ENCODE results near the gene GPSM1.

DNA sequence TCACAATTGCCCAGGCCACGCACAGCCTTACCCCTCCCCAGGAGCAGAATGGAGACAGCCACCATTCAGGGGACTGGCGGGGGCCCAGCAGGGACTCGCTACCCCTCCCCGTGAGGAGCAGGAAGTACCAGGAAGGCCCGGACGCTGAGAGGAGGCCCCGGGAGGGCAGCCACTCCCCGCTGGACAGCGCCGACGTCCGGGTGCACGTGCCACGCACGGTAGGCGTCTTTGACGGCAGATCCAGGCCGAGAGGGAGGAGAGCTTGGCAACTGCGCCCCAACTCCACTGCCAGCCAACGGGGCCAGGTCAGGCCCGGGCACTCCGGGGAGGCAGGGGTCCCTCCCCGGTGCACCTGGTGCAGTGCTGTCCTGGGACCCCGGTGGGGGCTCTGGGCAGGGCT lies 22.2 kb downstream of the GPSM1 start:
- TF ChIP-seq EZH2 (IDR thresholded peaks at IDR 0.05) (no peak), MAX (IDR thresholded peaks at IDR 0.05) (no peak), SIN3A (IDR thresholded peaks at IDR 0.05; ENCODE audit: low read depth) (no peak), POLR2A (IDR thresholded peaks at IDR 0.05; ENCODE audit: borderline replicate concordance, extremely low read depth, insufficient read depth, insufficient read length) (no peak), POLR2AphosphoS5 (IDR thresholded peaks at IDR 0.05; ENCODE audit: low read depth, low read length) (no peak), EZH2phosphoT487 (IDR thresholded peaks at IDR 0.05; ENCODE audit: borderline replicate concordance) (no peak), CEBPB (IDR thresholded peaks at IDR 0.05; ENCODE audit: low read depth) (no peak), ZFX (IDR thresholded peaks at IDR 0.05) (no peak)
- TF ChIP-seq, protein P1, sequence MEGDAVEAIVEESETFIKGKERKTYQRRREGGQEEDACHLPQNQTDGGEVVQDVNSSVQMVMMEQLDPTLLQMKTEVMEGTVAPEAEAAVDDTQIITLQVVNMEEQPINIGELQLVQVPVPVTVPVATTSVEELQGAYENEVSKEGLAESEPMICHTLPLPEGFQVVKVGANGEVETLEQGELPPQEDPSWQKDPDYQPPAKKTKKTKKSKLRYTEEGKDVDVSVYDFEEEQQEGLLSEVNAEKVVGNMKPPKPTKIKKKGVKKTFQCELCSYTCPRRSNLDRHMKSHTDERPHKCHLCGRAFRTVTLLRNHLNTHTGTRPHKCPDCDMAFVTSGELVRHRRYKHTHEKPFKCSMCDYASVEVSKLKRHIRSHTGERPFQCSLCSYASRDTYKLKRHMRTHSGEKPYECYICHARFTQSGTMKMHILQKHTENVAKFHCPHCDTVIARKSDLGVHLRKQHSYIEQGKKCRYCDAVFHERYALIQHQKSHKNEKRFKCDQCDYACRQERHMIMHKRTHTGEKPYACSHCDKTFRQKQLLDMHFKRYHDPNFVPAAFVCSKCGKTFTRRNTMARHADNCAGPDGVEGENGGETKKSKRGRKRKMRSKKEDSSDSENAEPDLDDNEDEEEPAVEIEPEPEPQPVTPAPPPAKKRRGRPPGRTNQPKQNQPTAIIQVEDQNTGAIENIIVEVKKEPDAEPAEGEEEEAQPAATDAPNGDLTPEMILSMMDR (IDR thresholded peaks at IDR 0.05 in 2 of 3, conservative IDR thresholded peaks at IDR 0.05 in 1 of 3; ENCODE audit: borderline replicate concordance in 1 of 3, insufficient read depth in 1 of 3, low read depth in 2 of 3, low read length in 2 of 3) = no peak
- TF ChIP-seq, protein P2, sequence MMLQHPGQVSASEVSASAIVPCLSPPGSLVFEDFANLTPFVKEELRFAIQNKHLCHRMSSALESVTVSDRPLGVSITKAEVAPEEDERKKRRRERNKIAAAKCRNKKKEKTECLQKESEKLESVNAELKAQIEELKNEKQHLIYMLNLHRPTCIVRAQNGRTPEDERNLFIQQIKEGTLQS (IDR thresholded peaks at IDR 0.05) = no peak
- TF ChIP-seq, protein P3, sequence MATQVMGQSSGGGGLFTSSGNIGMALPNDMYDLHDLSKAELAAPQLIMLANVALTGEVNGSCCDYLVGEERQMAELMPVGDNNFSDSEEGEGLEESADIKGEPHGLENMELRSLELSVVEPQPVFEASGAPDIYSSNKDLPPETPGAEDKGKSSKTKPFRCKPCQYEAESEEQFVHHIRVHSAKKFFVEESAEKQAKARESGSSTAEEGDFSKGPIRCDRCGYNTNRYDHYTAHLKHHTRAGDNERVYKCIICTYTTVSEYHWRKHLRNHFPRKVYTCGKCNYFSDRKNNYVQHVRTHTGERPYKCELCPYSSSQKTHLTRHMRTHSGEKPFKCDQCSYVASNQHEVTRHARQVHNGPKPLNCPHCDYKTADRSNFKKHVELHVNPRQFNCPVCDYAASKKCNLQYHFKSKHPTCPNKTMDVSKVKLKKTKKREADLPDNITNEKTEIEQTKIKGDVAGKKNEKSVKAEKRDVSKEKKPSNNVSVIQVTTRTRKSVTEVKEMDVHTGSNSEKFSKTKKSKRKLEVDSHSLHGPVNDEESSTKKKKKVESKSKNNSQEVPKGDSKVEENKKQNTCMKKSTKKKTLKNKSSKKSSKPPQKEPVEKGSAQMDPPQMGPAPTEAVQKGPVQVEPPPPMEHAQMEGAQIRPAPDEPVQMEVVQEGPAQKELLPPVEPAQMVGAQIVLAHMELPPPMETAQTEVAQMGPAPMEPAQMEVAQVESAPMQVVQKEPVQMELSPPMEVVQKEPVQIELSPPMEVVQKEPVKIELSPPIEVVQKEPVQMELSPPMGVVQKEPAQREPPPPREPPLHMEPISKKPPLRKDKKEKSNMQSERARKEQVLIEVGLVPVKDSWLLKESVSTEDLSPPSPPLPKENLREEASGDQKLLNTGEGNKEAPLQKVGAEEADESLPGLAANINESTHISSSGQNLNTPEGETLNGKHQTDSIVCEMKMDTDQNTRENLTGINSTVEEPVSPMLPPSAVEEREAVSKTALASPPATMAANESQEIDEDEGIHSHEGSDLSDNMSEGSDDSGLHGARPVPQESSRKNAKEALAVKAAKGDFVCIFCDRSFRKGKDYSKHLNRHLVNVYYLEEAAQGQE (IDR thresholded peaks at IDR 0.05; ENCODE audit: low read depth) = no peak

Measured in HCT116 (cell line).